A204.1 (cell line): ENCODE results near the gene MAPK1.
"Not testable (repeated sequence)": the region's sequence is repeated elsewhere in the genome, so short reads cannot be mapped to it uniquely, and the experiment has no call there.

Experiments used
- FAIRE-seq: peaks from 2 replicates; lab custom pipeline; 2012; peaks lifted over from hg19 to GRCh38; lab: Jason Lieb, UNC

Gene MAPK1

GRCh38 chr22:21790359-21790758 is 77.1 kb downstream of the MAPK1 start:
- no peak for FAIRE-seq

DNA sequence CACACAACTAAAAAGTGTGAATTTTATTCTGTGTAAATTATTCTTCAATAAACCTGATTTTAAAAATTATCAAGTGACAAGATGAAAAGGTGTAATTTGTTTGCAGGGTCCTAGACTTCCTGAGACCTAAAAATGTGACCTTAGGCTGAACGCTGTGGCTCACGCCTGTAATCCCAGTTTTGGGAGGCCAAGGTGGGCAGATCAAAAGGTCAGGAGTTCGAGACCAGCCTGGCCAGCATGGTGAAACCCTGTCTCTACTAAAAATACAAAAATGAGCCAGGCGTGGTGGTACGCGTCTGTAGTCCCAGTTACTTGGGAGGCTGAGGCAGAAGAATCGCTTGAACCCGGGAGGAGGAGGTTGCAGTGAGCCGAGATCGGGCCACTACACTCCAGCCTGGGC is 79.9 kb downstream of the MAPK1 start:
- FAIRE-seq = not testable (repeated sequence)

DNA sequence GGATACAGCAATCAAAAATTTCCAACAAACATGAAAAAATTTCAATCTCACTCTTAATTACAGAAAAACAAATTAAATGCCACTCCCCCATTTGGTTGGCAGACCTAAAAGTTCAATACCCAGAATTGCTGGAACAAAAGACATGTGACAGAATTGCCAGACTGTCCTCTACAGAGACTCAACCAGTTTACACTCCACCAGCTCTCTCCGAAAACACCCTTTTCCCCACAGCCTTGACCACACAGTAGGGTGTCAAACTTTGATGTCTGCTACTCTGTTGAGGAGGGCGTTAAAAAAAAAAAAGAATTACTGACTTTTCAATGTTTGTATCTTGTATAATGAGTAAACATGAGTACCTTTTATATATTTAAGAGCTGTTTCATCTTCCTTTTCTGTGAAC is 87.2 kb downstream of the MAPK1 start:
- no peak for FAIRE-seq

DNA sequence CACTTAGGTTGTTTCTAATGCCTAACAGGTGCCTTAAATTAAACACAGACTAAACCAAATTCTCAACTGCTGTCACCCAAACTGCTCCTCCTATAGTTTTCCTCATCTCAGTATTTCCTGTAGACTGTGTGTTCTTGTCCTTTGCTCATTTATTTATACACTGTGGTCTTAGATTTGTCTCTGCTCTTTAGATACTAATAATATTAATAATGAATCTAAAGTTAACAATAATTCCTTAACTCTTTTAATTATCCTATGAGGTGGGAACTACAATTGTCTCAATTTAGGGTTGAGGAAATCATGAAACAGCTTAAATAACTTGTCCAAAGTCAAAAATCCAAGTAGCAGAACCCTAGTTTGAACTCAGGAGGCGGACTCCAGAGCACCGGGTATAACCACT is 88.0 kb downstream of the MAPK1 start:
- FAIRE-seq = no peak

DNA sequence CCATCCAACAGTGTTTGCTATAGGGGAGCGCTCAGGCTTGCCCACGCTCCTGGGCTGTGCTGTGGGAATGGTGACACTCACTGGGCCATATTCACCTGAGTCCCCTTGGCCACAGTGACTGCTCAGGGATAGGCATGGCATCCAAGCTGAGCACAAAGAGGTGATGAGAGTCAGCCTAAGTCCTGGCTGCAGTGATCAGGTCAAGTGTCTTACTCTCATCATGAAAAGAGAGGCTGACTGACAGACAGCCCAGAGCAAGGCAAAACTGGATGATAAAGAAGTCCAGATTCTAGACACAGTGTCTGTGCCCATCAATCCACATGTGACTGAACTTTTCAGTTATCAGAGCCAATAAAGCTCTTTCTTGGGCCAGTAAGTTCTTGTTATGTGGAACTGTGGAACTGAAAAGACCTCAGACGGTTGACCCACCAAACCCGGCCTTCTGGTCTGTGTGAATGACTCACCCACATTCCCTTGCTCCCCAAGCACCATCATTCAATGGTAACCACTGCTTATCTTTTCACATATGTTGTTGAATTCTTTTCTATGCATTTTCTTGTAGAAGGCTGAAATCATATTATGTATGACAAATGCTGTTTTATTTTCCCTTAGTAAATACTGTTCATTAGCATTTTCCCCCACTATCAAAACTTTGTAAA is 88.6 kb downstream of the MAPK1 start:
- no peak for FAIRE-seq

GRCh38 chr22:21771631-21771976 is 95.8 kb downstream of the MAPK1 start:
- no peak for FAIRE-seq

DNA sequence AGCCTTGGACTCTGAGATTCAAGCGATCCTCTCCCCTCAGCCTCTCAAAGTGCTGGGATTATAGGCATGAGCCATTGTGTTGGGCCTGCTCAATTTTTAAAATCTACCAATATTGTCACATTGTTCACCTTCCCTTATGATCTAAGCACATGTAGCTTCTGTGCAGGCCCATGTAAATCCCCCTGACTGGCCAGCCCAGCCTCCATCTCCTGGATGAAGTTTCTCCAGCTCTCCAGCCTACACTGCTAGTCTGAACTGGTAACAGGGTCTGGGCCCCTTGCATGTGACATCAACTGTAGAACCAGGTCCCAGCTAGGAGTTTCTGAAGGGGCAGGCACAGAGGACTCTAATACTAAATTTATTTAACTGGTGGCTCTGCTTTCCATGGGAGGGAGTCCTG is 99.0 kb downstream of the MAPK1 start:
- no peak for FAIRE-seq

DNA sequence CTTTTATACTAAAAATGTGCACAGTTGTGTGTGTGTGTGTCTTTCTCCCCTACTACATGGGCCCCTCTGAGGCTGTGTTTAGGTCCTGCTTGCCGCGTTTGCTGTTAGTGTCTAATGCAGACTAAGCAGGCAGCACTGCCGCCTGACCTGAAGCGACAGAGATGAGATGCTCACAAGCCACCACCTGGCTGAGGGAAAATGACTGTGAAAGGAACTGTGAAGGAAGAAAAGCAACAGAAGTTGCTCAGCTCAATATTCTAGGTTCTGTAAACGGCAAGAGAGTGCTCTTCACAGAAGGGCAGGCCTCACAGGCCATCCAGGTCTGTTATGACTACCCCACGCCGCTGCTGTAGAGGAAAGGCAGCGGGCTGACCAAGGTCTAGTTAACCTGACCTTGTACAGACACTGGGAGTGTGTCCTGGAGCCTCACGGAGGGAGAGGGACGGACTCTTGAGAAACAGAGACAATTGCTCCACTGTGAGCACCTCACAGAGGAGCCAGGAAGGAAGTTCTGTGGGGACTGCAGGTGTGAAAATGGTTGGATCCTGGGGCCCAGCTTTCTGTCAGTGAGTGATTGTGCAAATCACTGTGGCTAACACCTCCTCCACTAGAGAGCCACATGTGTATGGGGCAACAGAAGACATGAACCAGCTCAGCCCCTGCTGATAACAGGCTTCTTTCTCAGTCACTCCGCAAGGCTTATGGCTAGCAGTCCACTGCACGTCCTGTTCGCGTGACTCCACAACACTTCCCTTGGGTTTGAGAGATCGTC is 100.6 kb downstream of the MAPK1 start:
- no peak for FAIRE-seq

DNA sequence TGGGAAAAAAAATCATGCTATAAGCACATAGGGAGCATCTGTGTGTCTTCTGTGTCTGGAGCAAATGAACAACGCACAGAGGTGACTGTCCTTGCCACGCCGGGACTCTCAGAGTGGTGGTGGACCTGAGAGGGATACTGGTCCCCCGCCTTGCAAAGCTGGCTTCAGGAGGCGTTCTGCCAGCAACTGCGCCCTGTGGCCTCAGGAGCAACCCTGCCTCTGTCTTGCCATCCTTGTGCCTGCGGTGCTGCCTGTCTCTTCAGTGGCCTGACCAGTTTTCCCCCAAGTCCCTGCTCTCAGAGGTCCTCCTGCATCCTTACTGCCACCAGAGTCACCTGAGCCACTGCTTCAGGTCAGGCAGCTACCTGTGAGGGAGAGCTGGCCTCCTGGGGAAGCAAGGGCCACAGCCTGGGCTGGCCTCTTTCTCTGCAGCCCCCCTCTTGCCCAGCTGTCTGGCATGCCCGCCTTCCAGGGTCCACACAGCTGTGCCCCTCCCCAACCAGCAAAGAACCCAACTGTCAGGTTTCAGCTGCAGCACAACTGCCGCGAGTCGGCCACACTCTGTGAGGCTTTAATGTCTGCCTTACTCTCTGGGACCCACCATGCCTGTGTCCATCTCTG is 101.4 kb downstream of the MAPK1 start:
- no peak for FAIRE-seq

GRCh38 chr22:21764038-21764804 is 103.2 kb downstream of the MAPK1 start:
- FAIRE-seq = no peak

DNA sequence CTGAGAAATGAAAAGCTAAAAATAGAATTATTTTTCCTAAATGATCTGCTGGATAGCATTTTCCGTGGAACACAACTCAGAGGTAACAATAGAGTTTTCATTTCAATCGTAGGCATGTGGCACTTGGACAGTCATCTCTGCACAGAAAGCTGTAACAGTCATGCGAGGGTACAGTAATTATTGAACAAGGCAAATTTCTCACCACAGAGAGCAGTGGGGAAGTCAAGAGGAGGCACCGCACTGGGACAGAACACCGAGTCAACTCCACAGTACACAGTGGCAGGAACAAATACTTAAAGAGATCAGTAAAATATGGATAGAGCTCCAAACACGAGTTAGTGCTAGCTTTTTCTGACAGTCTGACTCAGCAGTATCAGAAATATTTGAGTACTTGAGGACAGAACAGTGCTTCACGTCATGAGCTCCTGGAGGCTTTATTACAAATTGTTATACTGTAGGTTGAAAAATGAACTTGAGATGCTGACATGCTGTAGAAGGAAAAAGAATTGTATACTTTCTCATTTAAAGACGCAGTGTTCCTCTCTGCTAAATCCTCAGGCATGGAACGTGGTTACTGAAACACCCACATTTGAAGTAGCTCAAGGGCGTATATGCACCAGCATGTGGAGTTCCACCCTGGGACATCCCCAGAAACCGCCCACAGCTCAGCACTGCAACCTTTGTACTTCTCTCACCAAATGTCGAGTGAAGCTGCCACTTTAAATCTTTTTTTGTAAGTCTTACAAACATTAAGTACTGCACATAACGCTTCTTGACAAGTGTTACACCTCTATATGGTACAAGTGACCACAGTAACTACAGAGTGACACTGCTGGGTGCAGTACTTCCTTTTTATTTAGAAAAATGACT is 104.5 kb downstream of the MAPK1 start:
- FAIRE-seq = no peak

DNA sequence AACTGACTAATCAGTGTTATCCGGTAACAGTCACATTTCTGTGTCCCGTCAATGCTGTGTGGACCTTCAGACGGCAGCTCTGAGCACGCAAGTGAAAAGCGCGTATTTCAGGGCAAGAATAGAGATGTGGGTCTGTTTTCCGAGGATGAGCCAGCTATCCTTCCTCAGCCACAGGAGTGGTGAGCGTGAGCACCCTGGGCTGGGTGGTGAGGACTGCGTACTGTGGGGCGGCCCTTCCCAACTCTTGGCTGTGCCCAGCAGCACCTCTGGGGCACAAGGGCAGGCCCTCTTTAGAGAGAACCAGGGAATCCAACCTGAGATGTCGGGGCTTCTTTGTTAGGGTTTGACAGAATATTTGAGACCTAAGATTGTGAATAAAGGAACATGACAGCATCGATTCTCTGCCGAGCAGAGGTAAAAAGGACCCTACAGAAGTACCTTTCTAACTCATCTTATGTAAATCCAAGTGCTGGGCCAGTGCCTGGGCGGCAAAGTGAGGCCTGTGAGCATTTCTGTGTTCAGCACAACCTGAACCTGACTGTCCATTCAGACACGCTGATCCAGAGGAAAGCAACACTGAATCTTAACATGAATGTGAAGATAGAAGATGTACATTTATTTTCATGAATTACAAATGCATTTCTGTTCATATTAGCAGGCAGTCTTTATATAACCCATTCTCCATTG is 105.3 kb downstream of the MAPK1 start:
- no peak for FAIRE-seq

DNA sequence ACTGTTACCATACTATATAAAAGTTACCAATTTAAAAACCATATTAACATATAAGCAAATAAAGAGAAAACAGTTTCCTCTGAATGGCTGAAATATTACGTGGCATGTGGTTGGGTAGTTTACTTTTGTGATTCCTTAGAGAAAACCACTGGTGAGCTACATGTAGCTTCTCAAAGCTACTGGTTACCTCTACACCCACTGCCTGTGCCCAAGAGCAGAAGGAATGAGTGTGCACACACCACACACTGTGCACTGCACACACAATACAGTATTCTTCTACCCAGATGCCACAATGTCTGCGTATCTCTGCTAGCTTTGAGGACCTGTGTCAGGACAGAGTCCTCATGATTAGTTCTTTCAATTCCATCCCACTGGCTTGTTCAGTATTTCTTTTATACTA is 106.4 kb downstream of the MAPK1 start:
- FAIRE-seq = no peak

- FAIRE-seq = no peak
Observed at GRCh38 chr22:21760640-21761039, 106.8 kb downstream of the MAPK1 start.

DNA sequence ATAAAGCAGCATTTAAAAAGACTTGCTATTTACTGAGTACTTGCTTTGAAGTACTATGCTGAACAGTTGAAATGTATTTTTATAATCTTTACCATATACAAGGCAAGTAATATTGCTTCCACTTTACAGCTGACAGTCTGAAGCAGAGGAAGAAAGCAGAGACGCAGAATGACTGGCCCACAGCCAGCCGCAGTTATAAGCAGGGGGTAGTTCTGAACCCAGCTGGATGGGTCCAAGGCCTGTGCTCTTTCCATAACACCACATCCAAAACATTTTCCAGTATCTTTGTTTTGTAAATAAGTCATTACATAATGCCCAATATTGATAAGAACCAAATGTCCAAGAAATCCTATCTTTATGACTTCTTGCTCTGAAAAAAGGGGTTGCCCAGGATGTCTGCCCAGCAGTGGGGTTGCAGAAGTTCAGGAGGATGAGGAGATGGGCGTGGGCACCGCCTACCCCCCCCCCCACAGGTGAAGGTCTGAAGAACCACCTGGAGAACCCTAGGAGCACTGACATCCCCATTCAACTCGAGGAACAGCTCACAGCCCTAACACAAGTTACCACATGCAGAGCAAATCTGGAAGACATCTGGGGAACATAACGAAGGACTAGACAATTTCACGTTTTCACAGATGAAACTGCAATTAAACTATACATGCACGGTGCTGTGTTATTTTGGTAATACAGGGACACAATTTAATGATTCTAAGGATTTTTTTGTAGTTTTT is 107.6 kb downstream of the MAPK1 start:
- FAIRE-seq = no peak

DNA sequence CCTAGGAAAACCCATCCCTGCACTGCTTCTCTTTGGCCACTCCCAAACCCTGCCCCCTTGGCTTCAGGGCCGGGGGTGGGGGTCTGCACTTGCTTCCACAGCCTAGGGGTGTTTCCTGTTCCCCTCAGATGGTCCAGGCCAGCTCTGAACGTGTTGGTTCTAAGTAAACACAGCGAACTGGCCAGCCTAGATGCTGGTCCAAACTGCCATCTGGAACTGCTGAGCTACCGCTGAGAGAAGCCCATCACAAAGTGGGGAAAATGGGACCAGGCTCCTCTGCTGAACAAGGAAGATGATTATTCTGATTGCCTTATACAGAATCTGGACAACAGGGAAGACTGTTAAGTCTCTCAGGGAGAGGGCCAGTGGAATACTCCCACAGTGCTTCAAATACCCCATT is 108.4 kb downstream of the MAPK1 start:
- FAIRE-seq = no peak

GRCh38 chr22:21758091-21758864 is 109.2 kb downstream of the MAPK1 start:
- FAIRE-seq = no peak

- FAIRE-seq = no peak
Observed at GRCh38 chr22:21755851-21756284, 111.6 kb downstream of the MAPK1 start.

- FAIRE-seq = no peak
Observed at GRCh38 chr22:21754523-21754922, 112.9 kb downstream of the MAPK1 start.
